ENCODE results near the gene TMEM196. TPM values are rescaled to one million over a fixed set of nuclear protein-coding genes. Genes with fewer than 3 reads are reported as not detected.
"Not testable (repeated sequence)": the region's sequence is repeated elsewhere in the genome, so short reads cannot be mapped to it uniquely, and the experiment has no call there.

Gene TMEM196
- total RNA-seq, 1 experiment from 2014 or later: not detected

- H3K4me3 ChIP-seq: peak overlapping the region; percentile 9; the same call in 1 of the 2 replicates
- not testable (repeated sequence) for H3K27ac ChIP-seq, H3K4me1 ChIP-seq
Measured at GRCh38 chr7:19689130-19689529, 84.3 kb downstream of the TMEM196 start.

GRCh38 chr7:19681596-19681995 is 91.8 kb downstream of the TMEM196 start:
- H3K9me3 ChIP-seq (replicated peaks): no peaks in the 10 kb centered on the region
- no peaks in the 10 kb centered on the region for H3K4me1 ChIP-seq
- H3K27ac ChIP-seq: no peak overlapping the region
- no peaks in the 10 kb centered on the region for H3K36me3 ChIP-seq
- H3K4me3 ChIP-seq: no peak overlapping the region
- H3K27me3 ChIP-seq: no peaks in the 10 kb centered on the region
- no peak for DNase-seq

More at GRCh38 chr7:19689130-19689529, 84.3 kb downstream of the TMEM196 start:
- DNase-seq: peak; percentile 12 to 19
- peaks cover 15% of the 10 kb centered on the region; the same call in 1 of the 2 replicates for H3K9me3 ChIP-seq (replicated peaks)
- not testable (repeated sequence) for H3K27me3 ChIP-seq, H3K36me3 ChIP-seq

- Histone ChIP-seq H3K4me3 (no peak overlapping the region), H3K9me3 (replicated peaks) (no peaks in the 10 kb centered on the region), H3K27ac (no peak overlapping the region), H3K4me1 (no peaks in the 10 kb centered on the region), H3K27me3 (no peaks in the 10 kb centered on the region), H3K36me3 (no peaks in the 10 kb centered on the region)
- DNase-seq: no peak
Measured at GRCh38 chr7:19677180-19677579, 96.2 kb downstream of the TMEM196 start.

- no peak for DNase-seq
- Histone ChIP-seq H3K9me3 (replicated peaks) (no peaks in the 10 kb centered on the region), H3K4me3 (no peak overlapping the region), H3K27me3 (no peaks in the 10 kb centered on the region), H3K27ac (no peak overlapping the region), H3K4me1 (no peaks in the 10 kb centered on the region), H3K36me3 (no peaks in the 10 kb centered on the region)
Measured at GRCh38 chr7:19675816-19676215, 97.6 kb downstream of the TMEM196 start.

GRCh38 chr7:19674266-19674960 is 99.0 kb downstream of the TMEM196 start:
- DNase-seq: peak in 1 of 2 experiments; percentile 19
- Histone ChIP-seq H3K4me3 (no peak overlapping the region), H3K36me3 (no peaks in the 10 kb centered on the region), H3K27ac (no peak overlapping the region), H3K4me1 (no peaks in the 10 kb centered on the region), H3K27me3 (no peaks in the 10 kb centered on the region), H3K9me3 (replicated peaks) (no peaks in the 10 kb centered on the region)

GRCh38 chr7:19670806-19671205 is 102.6 kb downstream of the TMEM196 start:
- Histone ChIP-seq H3K4me3 (no peak overlapping the region), H3K9me3 (replicated peaks) (no peaks in the 10 kb centered on the region), H3K36me3 (no peaks in the 10 kb centered on the region), H3K27ac (no peak overlapping the region), H3K27me3 (no peaks in the 10 kb centered on the region), H3K4me1 (no peaks in the 10 kb centered on the region)
- DNase-seq: no peak

Other genes with a start within 250 kb of the TMEM196 start
- gene POLR1F, start 64.6 kb downstream of the TMEM196 start, total RNA-seq (2014; rRNA removed; shearing (Covaris generic)): 47.3 and 53.5 TPM in 2 replicates

All from SJCRH30 (cell line).